ENCODE data around the gene PCSK7. TPM values are rescaled to one million over a fixed set of nuclear protein-coding genes. Genes with fewer than 3 reads are reported as not detected.
"Not testable (repeated sequence)": the region's sequence is repeated elsewhere in the genome, so short reads cannot be mapped to it uniquely, and the experiment has no call there.

Gene PCSK7
- total and polyA plus RNA-seq, 2 of the 8 experiments (the other 6 are each of a cell fraction or from before 2014, with no cell fraction given): 23.4 to 38.5 TPM

DNA sequence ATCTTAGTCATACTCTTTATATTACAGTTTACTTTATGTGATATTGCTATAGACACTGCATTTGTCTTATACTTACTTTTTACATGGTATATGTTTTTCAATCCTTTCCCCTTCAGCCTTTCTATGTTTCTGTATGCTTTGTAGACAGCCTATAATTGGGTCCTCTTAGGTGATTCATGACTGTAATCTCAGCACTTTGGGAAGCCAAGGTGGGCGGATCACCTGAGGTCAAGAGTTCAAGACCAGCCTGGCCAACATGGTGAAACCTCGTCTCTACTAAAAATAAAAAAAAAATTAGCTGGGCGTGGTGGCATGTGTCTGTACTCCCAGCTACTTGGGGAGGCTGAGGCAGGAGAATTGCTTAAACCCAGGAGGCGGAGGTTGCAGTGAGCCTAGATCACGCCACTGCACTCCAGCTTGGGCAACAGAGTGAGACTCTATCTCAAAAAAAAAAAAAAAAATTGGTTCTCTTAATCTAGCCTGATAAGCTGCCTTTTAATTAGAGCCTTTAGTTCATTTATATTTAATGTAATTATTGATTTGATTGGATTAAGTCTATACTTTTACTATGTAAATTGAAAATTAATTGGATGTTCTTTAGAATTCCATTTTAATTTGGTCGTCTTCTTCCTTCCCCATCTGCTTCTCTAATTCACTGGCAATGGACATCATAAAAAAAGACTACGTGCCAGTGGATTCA, 32.9 kb upstream of the PCSK7 start:
- H3K4me2 ChIP-seq (ENCODE audit: insufficient read depth in 1 of 2, low read depth in 2 of 2, low read length in 2 of 2); H3K18ac ChIP-seq (ENCODE audit: extremely low read depth, low read length); H4K91ac ChIP-seq (replicated peaks; ENCODE audit: insufficient read length, low read length); H3K79me2 ChIP-seq (ENCODE audit: control insufficient read depth in 1 of 2, insufficient read depth in 2 of 2, low read length in 2 of 2); H3K27ac ChIP-seq (ENCODE audit: low read depth, low read length); H3K9me3 ChIP-seq (ENCODE audit: insufficient read depth in 2 of 2, low read depth in 1 of 2, low read length in 1 of 2); H3K56ac ChIP-seq (replicated peaks; ENCODE audit: insufficient read length, low read depth, low read length); H3K4me1 ChIP-seq (replicated peaks in 1 of 4; ENCODE audit: control insufficient read depth in 3 of 4, insufficient read depth in 4 of 4, low read length in 3 of 4); H3K23ac ChIP-seq (ENCODE audit: insufficient read length); H3K4me3 ChIP-seq (ENCODE audit: extremely low read depth in 1 of 4, insufficient read depth in 2 of 4, low read depth in 3 of 4, low read length in 4 of 4); H3K36me3 ChIP-seq (ENCODE audit: control insufficient read depth in 2 of 4, insufficient read depth in 4 of 4, low read length in 3 of 4); POLR2A ChIA-PET (ENCODE audit: partially characterized antibody); H2AFZ ChIP-seq (ENCODE audit: low read length); H3K23me2 ChIP-seq (ENCODE audit: low read depth, low read length); H2BK20ac ChIP-seq (ENCODE audit: low read length); H2BK15ac ChIP-seq (ENCODE audit: low read length); DNase-seq (ENCODE audit: low read depth in 1 of 2, low spot score in 2 of 2); H4K20me1 ChIP-seq (replicated peaks in 1 of 2; ENCODE audit: control insufficient read depth in 1 of 2, insufficient read depth in 2 of 2, low read length in 2 of 2); H2BK5ac ChIP-seq (ENCODE audit: low read depth, low read length); H3K79me1 ChIP-seq (ENCODE audit: low read depth, low read length); H4K5ac ChIP-seq (ENCODE audit: insufficient read length, low read depth, low read length); FAIRE-seq; H2BK12ac ChIP-seq (ENCODE audit: low read depth, low read length); H3K9ac ChIP-seq (replicated peaks in 1 of 4; ENCODE audit: extremely low read depth in 1 of 4, low read depth in 3 of 4, low read length in 3 of 4); H3K4ac ChIP-seq (replicated peaks; ENCODE audit: insufficient read length, low read depth, low read length); H2AK5ac ChIP-seq (ENCODE audit: low read depth, low read length); H3K27me3 ChIP-seq (replicated peaks in 1 of 4; ENCODE audit: control insufficient read depth in 3 of 4, extremely low read depth in 1 of 4, insufficient read depth in 3 of 4, low read length in 3 of 4); H4K8ac ChIP-seq (ENCODE audit: extremely low read depth, insufficient read depth, low read length); H3K14ac ChIP-seq (ENCODE audit: insufficient read length); H2BK120ac ChIP-seq (replicated peaks; ENCODE audit: low read depth, low read length): not testable (repeated sequence)
- 91% methylated on average over 7 of the region's 7 CpGs; no CpG with 5 or more reads in 1 of the 2 experiments for WGBS, 2 experiments (ENCODE audit: extremely low coverage in 1 of 2, insufficient coverage in 1 of 2, insufficient read length in 1 of 2, insufficient replicate concordance in 2 of 2, low coverage in 1 of 2, low lambda C conversion rate in 2 of 2, missing lambda C conversion rate in 1 of 2)
- CTCF ChIA-PET (ENCODE audit: partially characterized antibody): interaction anchor here (0.6 to 0.9 kb wide), 2 partner anchors 161 to 640 kb away, joined by 3 to 4 read pairs; no protein-coding TSS in a partner anchor

All from H1 (cell line).